ENCODE measurements around the gene KCNQ1. TPM values are rescaled to one million over a fixed set of nuclear protein-coding genes. Genes with fewer than 3 reads are reported as not detected.
A peak's percentile ranks its signal among the peaks of the same experiment; 100 is the strongest.

The KCNQ1 gene
- total RNA-seq, 2 donors from 2014 or later: 4.4 to 25.3 TPM

DNA sequence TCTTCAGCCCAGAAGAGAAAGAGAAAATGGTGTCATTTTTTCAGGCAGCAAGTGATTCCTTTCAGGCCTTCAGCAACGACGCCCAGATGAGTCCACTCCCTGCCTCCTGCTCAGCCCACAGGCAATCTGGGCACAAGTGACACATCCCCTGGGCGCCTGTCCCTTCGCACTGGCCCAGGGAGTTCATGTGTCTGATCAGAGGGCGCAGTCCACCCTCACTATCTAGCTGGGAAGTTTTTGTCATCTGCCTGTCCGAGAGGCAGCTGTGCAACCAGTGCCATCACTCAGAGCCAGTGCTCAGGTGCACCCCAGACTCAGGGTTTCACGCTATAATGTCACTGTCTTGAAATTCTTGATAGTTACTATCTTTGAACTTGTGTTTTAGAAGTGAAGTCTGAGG is 256.4 kb downstream of the KCNQ1 start:
- Histone ChIP-seq H3K4me1 (ENCODE audit: control insufficient read depth in 1 of 2, low read depth in 2 of 2) (peaks cover 0 to 13% of the 10 kb centered on the region in 2 donors), H3K9me3 (no peaks in the 10 kb centered on the region), H3K27ac (peak overlapping the region; percentile 89 to 94), H3K36me3 (no peaks in the 10 kb centered on the region), H3K4me3 (peak overlapping the region; percentile 83), H3K27me3 (replicated peaks; ENCODE audit: insufficient read depth) (no peaks in the 10 kb centered on the region)
- TF ChIP-seq, protein P1, sequence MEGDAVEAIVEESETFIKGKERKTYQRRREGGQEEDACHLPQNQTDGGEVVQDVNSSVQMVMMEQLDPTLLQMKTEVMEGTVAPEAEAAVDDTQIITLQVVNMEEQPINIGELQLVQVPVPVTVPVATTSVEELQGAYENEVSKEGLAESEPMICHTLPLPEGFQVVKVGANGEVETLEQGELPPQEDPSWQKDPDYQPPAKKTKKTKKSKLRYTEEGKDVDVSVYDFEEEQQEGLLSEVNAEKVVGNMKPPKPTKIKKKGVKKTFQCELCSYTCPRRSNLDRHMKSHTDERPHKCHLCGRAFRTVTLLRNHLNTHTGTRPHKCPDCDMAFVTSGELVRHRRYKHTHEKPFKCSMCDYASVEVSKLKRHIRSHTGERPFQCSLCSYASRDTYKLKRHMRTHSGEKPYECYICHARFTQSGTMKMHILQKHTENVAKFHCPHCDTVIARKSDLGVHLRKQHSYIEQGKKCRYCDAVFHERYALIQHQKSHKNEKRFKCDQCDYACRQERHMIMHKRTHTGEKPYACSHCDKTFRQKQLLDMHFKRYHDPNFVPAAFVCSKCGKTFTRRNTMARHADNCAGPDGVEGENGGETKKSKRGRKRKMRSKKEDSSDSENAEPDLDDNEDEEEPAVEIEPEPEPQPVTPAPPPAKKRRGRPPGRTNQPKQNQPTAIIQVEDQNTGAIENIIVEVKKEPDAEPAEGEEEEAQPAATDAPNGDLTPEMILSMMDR (IDR thresholded peaks at IDR 0.05): no peak
- DNase-seq (ENCODE audit: low spot score): no peak
- no peak for ATAC-seq (ENCODE audit: insufficient number of reproducible peaks, low FRiP score, low read depth)

GRCh38 chr11:2701898-2702434 is 257.2 kb downstream of the KCNQ1 start:
- Histone ChIP-seq H3K27ac (no peak overlapping the region), H3K4me1 (ENCODE audit: control insufficient read depth in 1 of 2, low read depth in 2 of 2) (peaks cover 0 to 8% of the 10 kb centered on the region in 2 donors), H3K36me3 (no peaks in the 10 kb centered on the region), H3K4me3 (no peak overlapping the region), H3K27me3 (replicated peaks; ENCODE audit: insufficient read depth) (no peaks in the 10 kb centered on the region), H3K9me3 (no peaks in the 10 kb centered on the region)
- ATAC-seq (ENCODE audit: insufficient number of reproducible peaks, low FRiP score, low read depth) (no peak), DNase-seq (ENCODE audit: low spot score) (no peak)
- TF ChIP-seq, protein P1 (IDR thresholded peaks at IDR 0.05): no peak

DNA sequence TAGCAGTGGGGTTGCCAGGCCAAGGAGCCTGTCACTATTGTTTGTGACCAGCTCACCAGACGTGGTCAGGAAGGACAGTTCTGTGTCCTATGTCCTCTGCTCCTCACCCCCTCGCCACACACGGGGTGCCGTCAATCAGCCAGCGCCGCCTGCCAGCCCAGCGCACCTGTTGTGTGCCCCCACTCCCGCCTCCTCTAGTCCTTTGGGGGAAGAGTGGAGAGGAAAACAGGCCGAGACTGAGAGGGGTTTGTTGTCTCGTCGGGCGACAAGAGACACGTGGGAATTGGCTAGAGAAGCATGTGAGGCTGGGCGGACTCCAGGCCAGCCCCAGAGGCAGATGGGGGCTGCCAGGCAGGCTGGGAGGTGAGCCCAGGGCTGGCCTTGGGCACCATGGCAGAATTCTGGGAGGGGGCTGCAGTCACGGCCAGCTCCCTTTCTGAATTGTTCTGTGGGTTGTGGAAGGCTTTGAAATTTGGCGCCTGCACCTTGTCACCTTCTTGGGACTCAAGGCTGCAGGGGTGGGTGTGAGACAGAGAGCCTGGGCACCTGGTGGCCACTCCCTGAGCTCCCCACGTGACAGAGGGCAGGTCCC is 258.1 kb downstream of the KCNQ1 start:
- DNase-seq (ENCODE audit: low spot score): no peak

DNA sequence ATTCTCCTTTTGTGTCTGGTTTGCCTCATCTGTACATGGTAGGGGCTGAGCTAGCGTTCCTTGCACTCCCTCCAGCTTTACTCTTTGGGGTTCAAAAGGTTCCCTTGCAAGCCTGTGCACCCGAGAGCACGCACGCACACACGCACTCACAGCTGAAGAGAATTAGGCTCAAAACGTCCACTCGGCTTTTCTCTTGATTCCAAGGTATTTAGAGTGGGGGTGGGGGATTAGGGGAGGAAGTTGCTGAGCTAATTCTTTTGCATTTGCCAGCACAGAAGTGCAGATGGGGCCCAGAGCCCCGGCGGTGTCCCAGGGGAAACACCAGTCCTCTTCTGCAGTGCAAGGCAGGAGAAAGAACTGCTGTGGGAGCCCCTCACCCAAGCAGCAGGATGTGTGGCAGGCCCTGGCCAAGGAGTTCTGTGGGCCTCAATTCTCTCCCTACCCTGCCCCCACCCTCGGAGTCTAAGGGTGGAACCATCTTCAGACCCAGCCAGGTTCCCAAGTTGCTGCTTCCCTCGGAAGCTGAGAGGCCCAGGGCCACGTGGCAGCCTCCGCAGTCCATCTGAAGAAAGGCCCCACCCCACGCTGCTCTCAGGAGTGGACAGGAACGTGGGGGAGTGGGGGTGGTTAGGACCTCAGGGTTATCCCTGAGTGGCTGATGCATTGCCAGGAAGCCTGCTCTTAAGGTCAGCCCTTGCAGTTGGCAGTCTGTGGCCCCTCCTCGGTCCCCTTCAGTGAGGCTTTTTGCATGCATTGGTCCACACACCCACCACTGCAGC is 258.7 kb downstream of the KCNQ1 start:
- Histone ChIP-seq H3K36me3 (no peaks in the 10 kb centered on the region), H3K4me1 (ENCODE audit: control insufficient read depth in 1 of 2, low read depth in 2 of 2) (peaks cover 4 to 7% of the 10 kb centered on the region in 2 donors), H3K9me3 (no peaks in the 10 kb centered on the region), H3K27me3 (replicated peaks; ENCODE audit: insufficient read depth) (no peaks in the 10 kb centered on the region), H3K27ac (no peak overlapping the region), H3K4me3 (no peak overlapping the region)
- DNase-seq (ENCODE audit: low spot score): no peak
- TF ChIP-seq, protein P1 (IDR thresholded peaks at IDR 0.05): no peak
- no peak for ATAC-seq (ENCODE audit: insufficient number of reproducible peaks, low FRiP score, low read depth)

More for the DNA sequence above, 258.1 kb downstream of the KCNQ1 start:
- no peak overlapping the region for H3K27ac ChIP-seq
- no peak overlapping the region for H3K4me3 ChIP-seq
- no peaks in the 10 kb centered on the region for H3K27me3 ChIP-seq (replicated peaks; ENCODE audit: insufficient read depth)
- H3K36me3 ChIP-seq: no peaks in the 10 kb centered on the region
- no peaks in the 10 kb centered on the region for H3K9me3 ChIP-seq
- TF ChIP-seq, protein P1 (IDR thresholded peaks at IDR 0.05): no peak
- ATAC-seq (ENCODE audit: insufficient number of reproducible peaks, low FRiP score, low read depth): no peak
- H3K4me1 ChIP-seq (ENCODE audit: control insufficient read depth in 1 of 2, low read depth in 2 of 2): peaks cover 0 to 2% of the 10 kb centered on the region in 2 donors

GRCh38 chr11:2704356-2704755 is 259.5 kb downstream of the KCNQ1 start:
- TF ChIP-seq, protein P1 (IDR thresholded peaks at IDR 0.05): no peak

More at GRCh38 chr11:2704356-2704755, 259.5 kb downstream of the KCNQ1 start:
- no peak overlapping the region for H3K4me3 ChIP-seq
- no peaks in the 10 kb centered on the region for H3K36me3 ChIP-seq
- DNase-seq (ENCODE audit: low spot score) (no peak), ATAC-seq (ENCODE audit: insufficient number of reproducible peaks, low FRiP score, low read depth) (no peak)
- H3K27me3 ChIP-seq (replicated peaks; ENCODE audit: insufficient read depth): no peaks in the 10 kb centered on the region
- H3K9me3 ChIP-seq: no peaks in the 10 kb centered on the region
- no peak overlapping the region for H3K27ac ChIP-seq
- H3K4me1 ChIP-seq (ENCODE audit: control insufficient read depth in 1 of 2, low read depth in 2 of 2): peaks cover 8 to 12% of the 10 kb centered on the region in 2 donors
